Tibial nerve (tissue), 4 donors: ENCODE data around the gene EPHA6. TPM values are rescaled to one million over a fixed set of nuclear protein-coding genes. Genes with fewer than 3 reads are reported as not detected.

Source experiments
- DNase-seq, 2 donors: peaks; one replicate each; pipeline ENCODE4 v3.0.0-alpha.2; 2019; ENCODE audit warnings: low spot score in 2 of 2
- H3K27ac ChIP-seq, 4 donors: fragments of 200-600 bp; sonication (generic) in 3 of 4; one replicate each; pipeline ENCODE4 v1.5.1; 2017 to 2019; ENCODE audit warnings: mild to moderate bottlenecking in 1 of 4
- H3K27me3 ChIP-seq, 2 donors: fragments of 200-600 bp; sonication (generic) in 1 of 2; one replicate each; pipeline versions ENCODE4 v1.5.1 to v1.6.0; 2017 to 2019
- H3K36me3 ChIP-seq, 3 donors: fragments of 200-600 bp; sonication (generic); one replicate each; pipeline ENCODE4 v1.5.1; 2018 to 2019
- H3K4me1 ChIP-seq, 4 donors: fragments of 200-600 bp; sonication (generic) in 3 of 4; one replicate each; pipeline ENCODE4 v1.5.1; 2017 to 2019
- H3K4me3 ChIP-seq, 4 donors: fragments of 200-600 bp; sonication (generic) in 3 of 4; one replicate each; pipeline ENCODE4 v1.5.1; 2017 to 2019; ENCODE audit warnings: mild to moderate bottlenecking in 1 of 4, moderate library complexity in 1 of 4
- H3K9me3 ChIP-seq, 4 donors: fragments of 200-600 bp; sonication (generic) in 3 of 4; one replicate each; pipeline ENCODE4 v1.5.1; 2017 to 2019
- EP300 ChIP-seq, 2 donors: sonication (generic); formaldehyde crosslinking; IDR thresholded peaks; one replicate each; pipeline ENCODE4 v1.6.1; 2017; ENCODE audit warnings: antibody characterized with exemption in 2 of 2, mild to moderate bottlenecking in 1 of 2
- POLR2A ChIP-seq, 2 donors: fragments of 450-650 bp; IDR thresholded peaks; one replicate each; pipeline ENCODE4 v1.6.1; 2017; ENCODE audit warnings: antibody characterized with exemption in 2 of 2, mild to moderate bottlenecking in 2 of 2, moderate library complexity in 2 of 2
- WGBS, 2 donors: methylation state at CpG; one replicate each; pipeline ENCODE4 v1.1.5; 2018; 5-methylcytosine and 5-hydroxymethylcytosine counted together
- total RNA-seq, 4 donors: library from RNA; depleted of rRNA; stranded (reverse); fragments of >200 nt; gene quantifications; one replicate each; pipeline ENCODE4 v1.1.0, GENCODE V29; 2016
- TF ChIP-seq, protein P1 (sequence below), 5 experiments: fragments of 200-600 bp in 3 of 5; fragments of 450-650 bp in 2 of 5; sonication (generic) in 3 of 5; IDR thresholded peaks; one replicate each; pipeline ENCODE4 v1.5.1; 2016 to 2019; ENCODE audit warnings: antibody characterized with exemption in 5 of 5, mild to moderate bottlenecking in 3 of 5, moderate library complexity in 2 of 5

EPHA6 gene
- total RNA-seq, 4 donors from 2014 or later = 0.30 to 1.3 (median 0.61) TPM

GRCh38 chr3:96806341-96806740 lies 8.1 kb upstream of the EPHA6 start:
- Histone ChIP-seq H3K27me3 (no peaks in the 10 kb centered on the region), H3K9me3 (no peaks in the 10 kb centered on the region), H3K27ac (no peak overlapping the region), H3K4me3 (no peak overlapping the region), H3K4me1 (no peaks in the 10 kb centered on the region), H3K36me3 (no peaks in the 10 kb centered on the region)
- TF ChIP-seq POLR2A (IDR thresholded peaks at IDR 0.05) (no peak), EP300 (IDR thresholded peaks at IDR 0.05) (no peak)
- TF ChIP-seq, protein P1, sequence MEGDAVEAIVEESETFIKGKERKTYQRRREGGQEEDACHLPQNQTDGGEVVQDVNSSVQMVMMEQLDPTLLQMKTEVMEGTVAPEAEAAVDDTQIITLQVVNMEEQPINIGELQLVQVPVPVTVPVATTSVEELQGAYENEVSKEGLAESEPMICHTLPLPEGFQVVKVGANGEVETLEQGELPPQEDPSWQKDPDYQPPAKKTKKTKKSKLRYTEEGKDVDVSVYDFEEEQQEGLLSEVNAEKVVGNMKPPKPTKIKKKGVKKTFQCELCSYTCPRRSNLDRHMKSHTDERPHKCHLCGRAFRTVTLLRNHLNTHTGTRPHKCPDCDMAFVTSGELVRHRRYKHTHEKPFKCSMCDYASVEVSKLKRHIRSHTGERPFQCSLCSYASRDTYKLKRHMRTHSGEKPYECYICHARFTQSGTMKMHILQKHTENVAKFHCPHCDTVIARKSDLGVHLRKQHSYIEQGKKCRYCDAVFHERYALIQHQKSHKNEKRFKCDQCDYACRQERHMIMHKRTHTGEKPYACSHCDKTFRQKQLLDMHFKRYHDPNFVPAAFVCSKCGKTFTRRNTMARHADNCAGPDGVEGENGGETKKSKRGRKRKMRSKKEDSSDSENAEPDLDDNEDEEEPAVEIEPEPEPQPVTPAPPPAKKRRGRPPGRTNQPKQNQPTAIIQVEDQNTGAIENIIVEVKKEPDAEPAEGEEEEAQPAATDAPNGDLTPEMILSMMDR (IDR thresholded peaks at IDR 0.05) = no peak
- 69 to 73% methylated on average over 1 of the region's 1 CpG for WGBS, 2 donors
- no peak for DNase-seq

DNA sequence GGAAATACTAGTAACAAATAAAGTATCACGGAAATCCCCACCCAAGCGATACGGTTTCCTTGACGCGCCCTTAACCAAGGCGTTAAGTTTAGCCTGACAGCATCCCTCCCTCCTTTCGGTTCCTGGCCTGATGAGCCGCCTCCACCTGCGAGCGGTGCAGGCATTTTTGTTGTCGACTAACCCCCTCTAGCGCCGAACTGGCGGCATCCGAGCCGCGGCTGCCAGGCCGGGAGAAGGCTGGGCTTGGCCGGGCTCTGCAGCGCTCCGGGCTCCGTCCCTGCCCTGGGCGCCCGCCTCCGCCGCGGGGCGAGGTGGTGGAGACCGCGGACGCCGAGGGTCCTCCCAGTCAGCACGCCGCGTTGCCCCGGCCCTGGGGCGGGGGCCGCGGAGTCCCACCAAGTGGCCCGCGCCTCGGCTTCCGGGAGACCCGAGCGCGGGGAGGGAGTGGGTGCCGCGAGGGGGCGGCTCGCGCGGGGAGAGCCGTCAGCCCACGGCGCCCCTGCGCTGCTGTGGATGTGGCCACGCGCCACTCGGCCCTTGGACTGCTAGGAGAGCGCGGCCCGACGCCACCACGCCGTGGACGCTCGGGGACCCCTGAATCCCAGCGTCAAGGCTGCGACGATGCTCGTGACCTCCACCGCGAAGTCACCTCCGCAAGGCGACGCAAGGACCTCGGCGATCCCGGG lies 1.1 kb upstream of the EPHA6 start:
- TF ChIP-seq EP300 (IDR thresholded peaks at IDR 0.05) = no peak
- no peak for TF ChIP-seq POLR2A (IDR thresholded peaks at IDR 0.05)
- TF ChIP-seq, protein P1 (IDR thresholded peaks at IDR 0.05) = peak in 4 of 5 experiments; percentile 37 to 58 (median 49)
- peak; percentile 25 to 33 for DNase-seq
- Histone ChIP-seq H3K4me3 (peak overlapping the region; percentile 34 to 67 (median 50)), H3K4me1 (peaks cover 0 to 33% (median 2%) of the 10 kb centered on the region in 4 donors), H3K36me3 (no peaks in the 10 kb centered on the region), H3K9me3 (no peaks in the 10 kb centered on the region), H3K27me3 (peaks cover 0 to 8% of the 10 kb centered on the region in 2 donors), H3K27ac (peak overlapping the region in 2 of 4 donors; percentile 28 to 70)
- 0% methylated on average over 22 to 72 of the region's 79 CpGs for WGBS, 2 donors

DNA sequence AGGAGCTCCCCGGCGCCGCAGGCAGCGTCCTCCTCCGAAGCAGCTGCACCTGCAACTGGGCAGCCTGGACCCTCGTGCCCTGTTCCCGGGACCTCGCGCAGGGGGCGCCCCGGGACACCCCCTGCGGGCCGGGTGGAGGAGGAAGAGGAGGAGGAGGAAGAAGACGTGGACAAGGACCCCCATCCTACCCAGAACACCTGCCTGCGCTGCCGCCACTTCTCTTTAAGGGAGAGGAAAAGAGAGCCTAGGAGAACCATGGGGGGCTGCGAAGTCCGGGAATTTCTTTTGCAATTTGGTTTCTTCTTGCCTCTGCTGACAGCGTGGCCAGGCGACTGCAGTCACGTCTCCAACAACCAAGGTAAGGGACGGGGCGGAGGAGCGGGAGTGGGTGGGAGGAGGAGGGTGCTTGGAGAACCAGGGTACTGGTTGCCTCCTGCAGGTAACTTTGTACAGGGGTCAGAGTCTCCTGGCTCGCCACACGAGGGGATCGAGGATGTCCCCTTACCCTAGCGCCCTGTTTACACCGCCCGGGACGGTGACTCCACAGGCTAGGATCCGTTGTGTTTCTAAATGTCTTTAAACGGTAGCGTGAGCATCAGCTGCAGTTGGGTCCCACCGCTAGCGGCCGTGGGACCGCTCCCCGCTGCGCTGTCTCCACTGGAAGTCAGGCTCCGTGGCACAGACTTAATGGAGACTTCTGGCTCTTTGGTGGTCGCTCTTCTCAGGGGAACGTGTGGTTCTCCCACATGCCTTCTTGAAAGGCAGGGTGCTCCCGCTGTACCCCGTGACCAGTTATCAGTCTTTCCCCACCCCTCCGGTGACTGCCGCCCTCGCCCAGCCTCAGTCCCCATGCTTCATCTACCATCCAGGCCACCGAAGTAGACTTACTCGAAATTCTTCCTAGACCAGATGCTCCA lies 515 bp downstream of the EPHA6 start:
- TF ChIP-seq, protein P1 (IDR thresholded peaks at IDR 0.05) = no peak
- Histone ChIP-seq H3K4me3 (peak overlapping the region; percentile 34 to 67 (median 50)), H3K27me3 (peaks cover 0 to 8% of the 10 kb centered on the region in 2 donors), H3K9me3 (no peaks in the 10 kb centered on the region), H3K27ac (no peak overlapping the region), H3K4me1 (peaks cover 0 to 33% (median 2%) of the 10 kb centered on the region in 4 donors), H3K36me3 (no peaks in the 10 kb centered on the region)
- 9 to 11% methylated on average over 45 to 50 of the region's 50 CpGs for WGBS, 2 donors
- DNase-seq = no peak

DNA sequence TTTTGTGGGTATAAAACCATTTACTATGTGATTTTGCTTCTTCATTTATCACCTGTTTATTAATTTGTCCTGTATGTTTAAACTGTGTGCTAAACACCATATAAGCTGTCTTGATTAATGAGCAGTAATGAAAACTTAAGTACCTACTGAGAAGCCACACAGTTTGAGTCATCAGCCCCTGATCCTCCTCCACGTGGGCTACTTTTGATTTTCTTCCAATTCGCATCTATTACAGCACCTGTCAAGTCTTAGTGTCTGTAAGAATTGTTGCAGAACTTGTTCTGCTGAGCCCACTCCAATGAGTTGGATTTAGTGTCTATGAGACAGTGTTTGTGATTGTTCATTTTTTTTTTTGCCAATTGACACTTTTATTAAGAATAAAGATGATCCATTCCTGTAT lies 16.8 kb downstream of the EPHA6 start:
- Histone ChIP-seq H3K4me3 (no peak overlapping the region), H3K27ac (no peak overlapping the region), H3K4me1 (no peaks in the 10 kb centered on the region), H3K36me3 (no peaks in the 10 kb centered on the region), H3K27me3 (no peaks in the 10 kb centered on the region), H3K9me3 (no peaks in the 10 kb centered on the region)
- TF ChIP-seq EP300 (IDR thresholded peaks at IDR 0.05) (no peak), POLR2A (IDR thresholded peaks at IDR 0.05) (no peak)
- TF ChIP-seq, protein P1 (IDR thresholded peaks at IDR 0.05) = no peak
- whole genome bisulfite sequencing, 2 donors = 62 to 82% methylated on average over 2 of the region's 2 CpGs
- no peak for DNase-seq

DNA sequence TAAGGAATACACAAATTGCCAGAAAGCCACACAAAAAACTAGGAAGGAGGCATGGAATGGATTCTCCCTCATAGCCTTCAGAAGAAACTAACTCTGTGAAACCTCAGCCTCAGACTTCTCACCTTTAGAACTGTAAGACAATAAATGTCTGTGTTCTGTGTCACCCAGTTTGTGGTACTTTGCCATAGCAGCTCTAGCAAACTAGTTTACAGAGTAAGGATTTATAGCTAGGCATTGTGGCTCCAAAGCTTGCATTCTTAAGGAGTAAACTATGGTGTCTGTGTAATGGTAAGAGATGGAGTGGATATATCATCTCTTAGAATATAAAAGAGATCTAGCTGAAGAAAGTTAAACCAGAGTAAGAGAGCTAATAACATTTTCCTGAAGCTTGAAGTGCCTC lies 18.9 kb downstream of the EPHA6 start:
- Histone ChIP-seq H3K27me3 (no peaks in the 10 kb centered on the region), H3K4me3 (no peak overlapping the region), H3K9me3 (no peaks in the 10 kb centered on the region), H3K4me1 (no peaks in the 10 kb centered on the region), H3K27ac (no peak overlapping the region), H3K36me3 (no peaks in the 10 kb centered on the region)
- DNase-seq = no peak
- TF ChIP-seq POLR2A (IDR thresholded peaks at IDR 0.05) (no peak), EP300 (IDR thresholded peaks at IDR 0.05) (no peak)
- TF ChIP-seq, protein P1 (IDR thresholded peaks at IDR 0.05) = no peak
